T1000 (cell line): ENCODE measurements around the gene RNASEH2C.
"Not testable (repeated sequence)": the region's sequence is repeated elsewhere in the genome, so short reads cannot be mapped to it uniquely, and the experiment has no call there.

Experiments
- DNase-seq: peaks from one replicate; lab custom pipeline; 2025; ENCODE audit warnings: mixed read lengths; lab: John Stamatoyannopoulos, UW

The RNASEH2C gene

DNA sequence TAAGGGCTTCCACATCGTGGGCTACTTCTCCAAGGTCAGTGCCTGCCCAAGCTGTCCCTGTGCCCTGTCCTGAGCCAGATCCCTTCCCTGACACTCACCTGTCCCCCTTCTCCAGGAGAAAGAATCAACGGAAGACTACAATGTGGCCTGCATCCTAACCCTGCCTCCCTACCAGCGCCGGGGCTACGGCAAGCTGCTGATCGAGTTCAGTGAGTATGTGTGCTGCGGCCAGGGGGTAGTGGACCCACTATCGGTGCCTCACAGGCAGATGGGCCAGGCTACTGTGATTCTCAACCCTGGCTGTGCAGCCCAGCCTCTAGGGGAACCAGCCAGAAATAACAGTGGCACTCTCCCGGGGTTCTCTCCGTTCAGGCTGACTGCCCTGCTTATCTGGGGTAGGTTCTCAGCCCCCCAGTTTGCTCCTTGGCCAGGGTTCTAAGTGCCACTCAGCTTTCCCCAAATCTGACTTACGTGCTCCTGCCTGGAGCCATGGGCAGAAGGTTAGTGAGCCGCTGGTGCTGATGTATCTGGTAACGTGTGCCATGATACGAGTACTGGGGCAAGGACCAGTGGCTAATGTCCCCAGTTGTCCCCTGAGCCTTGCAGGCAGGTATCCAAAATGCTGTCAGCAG is 3.7 kb downstream of the RNASEH2C start:
- no peak for DNase-seq

DNA sequence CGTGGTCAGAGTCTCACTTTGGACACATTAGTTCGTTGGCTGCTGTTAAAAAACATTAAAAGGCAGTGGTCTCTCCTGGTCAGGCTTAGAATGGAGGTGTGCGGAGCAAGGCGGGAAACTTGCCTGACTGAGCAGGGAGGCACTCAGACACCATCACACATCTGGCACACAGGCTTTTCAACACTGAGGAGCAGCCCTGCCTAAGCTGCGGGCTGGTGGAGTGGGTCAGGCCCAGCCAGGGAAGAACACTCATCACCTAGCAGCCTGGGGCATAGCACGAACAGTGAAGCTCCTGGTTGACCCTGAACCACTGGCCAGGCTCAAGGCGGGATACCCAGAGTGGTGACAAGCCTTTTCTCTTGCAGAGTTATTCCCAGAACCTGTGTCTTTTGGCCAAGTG is 4.3 kb downstream of the RNASEH2C start:
- no peak for DNase-seq

DNA sequence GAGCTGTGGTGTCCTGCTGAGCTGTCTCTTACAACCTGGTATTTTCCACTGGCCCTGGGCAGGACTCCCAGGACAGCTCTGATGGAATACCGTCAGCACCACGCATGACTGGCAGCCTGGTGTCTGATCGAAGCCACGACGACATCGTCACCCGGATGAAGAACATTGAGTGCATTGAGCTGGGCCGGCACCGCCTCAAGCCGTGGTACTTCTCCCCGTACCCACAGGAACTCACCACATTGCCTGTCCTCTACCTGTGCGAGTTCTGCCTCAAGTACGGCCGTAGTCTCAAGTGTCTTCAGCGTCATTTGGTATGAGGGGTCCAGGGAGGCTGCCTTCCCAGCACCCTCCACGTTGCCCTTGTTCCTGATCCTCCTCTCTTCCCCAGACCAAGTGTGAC is 6.2 kb downstream of the RNASEH2C start:
- no peak for DNase-seq

DNA sequence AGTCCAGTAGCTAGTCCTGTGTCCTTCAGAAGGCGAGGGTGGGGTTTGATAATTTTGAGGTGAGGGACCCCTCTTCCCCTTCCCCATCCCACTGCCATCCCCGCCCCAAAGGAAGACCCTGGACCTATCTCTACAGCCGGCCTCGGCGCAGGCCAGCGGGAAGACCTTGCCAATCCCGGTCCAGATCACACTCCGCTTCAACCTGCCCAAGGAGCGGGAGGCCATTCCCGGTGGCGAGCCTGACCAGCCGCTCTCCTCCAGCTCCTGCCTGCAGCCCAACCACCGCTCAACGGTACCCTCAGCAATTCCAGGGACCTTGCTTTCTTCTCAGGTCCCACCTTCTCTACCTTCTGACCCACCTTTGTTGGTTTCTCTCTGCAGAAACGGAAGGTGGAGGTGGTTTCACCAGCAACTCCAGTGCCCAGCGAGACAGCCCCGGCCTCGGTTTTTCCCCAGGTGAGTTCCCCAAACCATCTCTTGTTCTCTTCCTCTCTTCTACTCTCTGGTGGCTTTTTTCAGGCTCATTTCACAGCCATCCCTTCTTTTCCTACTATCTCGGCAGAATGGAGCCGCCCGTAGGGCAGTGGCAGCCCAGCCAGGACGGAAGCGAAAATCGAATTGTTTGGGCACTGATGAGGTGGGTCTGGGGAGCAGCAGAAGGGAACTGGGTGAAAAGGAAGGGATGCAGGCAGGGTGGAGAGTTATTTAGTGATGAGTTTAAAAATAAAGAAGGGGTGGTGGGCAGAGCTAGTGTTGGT is 7.2 kb downstream of the RNASEH2C start:
- no peak for DNase-seq

DNA sequence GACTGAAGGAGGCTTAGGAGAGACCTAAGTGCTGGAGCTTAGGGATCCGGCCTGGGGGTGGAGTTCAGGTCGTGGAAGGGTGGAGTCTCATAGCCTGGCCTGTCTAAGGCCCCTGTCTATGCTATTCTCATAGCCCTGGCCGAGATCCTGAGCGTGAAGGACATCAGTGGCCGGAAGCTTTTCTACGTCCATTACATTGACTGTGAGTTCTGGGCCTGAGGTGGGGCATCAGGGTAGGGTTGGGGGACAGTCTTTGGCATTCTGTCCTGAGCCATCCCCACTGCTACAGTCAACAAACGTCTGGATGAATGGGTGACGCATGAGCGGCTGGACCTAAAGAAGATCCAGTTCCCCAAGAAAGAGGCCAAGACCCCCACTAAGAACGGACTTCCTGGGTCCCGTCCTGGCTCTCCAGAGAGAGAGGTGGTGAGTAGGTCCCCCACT is 7.9 kb downstream of the RNASEH2C start:
- DNase-seq: no peak

DNA sequence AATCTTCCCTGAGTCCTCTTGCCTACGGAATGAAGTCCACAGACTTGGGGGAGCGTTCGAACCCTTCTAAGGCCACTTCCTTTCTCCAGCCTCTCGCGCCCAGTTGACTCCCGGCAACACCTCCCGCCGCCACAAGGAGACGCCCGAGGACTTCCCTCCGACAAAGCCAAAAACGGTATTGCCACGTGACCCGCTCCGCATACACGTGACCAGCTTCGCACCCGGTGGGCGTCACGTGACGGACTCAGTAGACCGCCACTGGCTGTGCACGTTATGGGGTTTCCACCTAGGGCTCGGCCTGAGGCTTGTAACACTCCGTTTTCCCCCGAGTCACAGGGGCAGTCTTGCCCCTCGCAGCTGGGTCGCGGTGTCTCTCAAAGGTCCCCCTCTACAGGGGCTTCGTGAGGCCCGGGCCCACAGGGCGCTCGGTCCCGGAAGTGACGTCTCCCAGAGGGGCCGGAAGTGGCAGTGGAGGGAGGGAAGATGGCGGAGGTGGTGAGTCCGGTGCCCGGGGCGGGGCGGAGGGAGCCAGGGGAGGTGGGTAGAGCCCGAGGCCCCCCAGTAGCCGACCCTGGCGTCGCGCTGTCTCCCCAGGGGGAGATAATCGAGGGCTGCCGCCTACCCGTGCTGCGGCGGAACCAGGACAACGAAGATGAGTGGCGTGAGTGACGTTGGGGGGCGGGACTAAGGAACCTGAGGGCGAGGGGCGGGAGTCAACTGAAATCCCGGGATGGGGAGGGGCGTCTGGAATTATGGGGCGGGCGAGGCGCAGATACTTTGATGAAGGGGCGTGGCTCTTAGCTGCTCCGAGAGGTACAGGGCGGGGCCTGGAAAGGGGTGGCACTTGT is 8.6 kb downstream of the RNASEH2C start, which contains the start of gene KAT5:
Gene KAT5, plus strand, starts transcription at position 468 of the 848 bp plus-strand sequence. Its CDS starts 16 bp downstream, at position 484.
- peak; percentile 99 for DNase-seq

DNA sequence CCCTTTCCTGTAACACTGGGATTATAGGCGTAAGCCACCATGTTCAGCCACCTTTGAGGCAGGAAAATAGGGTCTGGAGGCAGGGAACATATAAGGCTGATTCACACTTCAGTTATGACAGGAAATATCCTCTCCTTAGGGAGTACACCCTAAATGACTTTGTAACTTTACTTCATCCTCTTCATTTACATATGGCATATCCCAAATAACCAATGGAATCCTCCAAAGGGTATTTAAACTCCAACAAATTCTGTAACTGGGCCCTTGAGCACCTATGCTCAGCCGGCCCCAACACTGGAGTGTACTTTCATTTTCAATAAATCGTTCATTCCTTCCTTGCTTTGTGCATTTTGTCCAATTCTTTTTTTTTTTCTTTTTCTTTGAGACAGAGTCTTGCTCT is 10.2 kb downstream of the RNASEH2C start:
- DNase-seq: no peak

DNA sequence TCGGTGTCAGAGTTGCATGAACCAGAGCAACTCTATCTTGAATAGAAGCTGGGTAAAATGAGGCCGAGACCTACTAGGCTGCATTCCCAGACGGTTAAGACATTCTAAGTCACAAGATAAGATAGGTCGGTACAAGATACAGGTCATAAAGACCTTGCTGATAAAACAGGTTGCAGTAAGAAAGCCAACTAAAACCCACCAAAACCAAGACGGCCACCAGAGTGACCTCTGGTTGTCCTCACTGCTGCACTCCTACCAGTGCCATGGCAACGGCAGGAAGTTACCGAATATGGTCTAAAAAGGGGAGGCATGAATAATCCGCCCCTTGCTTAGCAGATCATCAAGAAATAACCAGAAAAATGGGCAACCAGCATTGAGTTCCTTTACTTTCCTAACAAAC is 10.9 kb downstream of the RNASEH2C start:
- no peak for DNase-seq

DNA sequence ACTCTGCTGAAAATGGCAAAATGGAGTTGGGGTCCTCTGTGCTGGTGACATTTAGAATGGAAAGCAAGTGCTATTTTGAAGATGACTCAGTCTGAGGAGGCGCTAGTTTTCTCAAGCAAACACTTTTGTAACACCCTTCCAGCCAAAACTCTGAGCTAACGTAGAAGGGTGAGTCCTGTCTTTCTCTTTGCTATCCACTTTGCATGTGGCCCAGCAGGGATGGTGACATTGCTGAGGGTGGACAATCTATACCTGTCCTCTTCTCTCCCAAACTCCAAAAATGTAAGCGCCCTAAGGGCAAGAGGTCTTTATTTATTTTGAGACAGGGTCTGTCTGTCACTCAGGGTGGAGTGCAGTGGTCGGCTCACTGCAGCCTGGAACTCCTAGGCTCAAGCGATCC is 12.1 kb downstream of the RNASEH2C start:
- DNase-seq: no peak

DNA sequence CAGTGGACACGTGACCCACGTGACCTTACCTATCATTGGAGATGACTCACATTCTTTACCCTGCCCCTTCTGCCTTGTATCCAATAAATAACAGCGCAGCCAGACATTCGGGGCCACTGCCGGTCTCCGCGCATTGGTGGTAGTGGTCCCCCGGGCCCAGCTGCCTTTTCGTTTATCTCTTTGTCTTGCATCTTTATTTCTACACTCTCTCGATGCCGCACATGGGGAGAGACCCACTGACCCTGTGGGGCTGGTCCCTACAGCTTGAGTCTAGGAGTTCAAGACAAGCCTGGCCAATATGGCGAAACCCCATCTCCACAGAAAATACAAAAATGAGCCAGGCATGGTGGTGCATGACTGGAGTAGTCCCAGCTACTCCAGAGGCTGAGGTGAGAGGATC is 13.6 kb downstream of the RNASEH2C start:
- DNase-seq: not testable (repeated sequence)

DNA sequence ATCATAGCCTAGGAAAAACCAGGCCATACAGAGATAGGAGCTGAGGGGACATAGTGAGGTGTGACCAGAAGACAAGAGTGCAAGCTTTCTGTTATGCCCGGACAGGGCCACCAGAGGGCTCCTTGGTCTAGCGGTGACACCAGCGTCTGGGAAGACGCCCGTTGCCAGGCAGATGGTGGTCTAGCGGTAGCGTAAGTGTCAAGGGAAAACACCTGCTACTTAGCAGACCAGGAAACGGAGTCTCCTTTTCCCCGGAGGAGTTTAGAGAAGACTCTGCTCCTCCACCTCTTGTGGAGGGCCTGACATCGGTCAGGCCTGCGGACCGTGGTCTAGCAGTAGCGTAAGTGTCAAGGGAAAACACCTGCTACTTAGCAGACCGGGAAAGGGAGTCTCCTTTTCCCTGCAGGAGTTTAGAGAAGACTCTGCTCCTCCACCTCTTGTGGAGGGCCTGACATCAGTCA is 14.3 kb downstream of the RNASEH2C start:
- DNase-seq: peak; percentile 58

DNA sequence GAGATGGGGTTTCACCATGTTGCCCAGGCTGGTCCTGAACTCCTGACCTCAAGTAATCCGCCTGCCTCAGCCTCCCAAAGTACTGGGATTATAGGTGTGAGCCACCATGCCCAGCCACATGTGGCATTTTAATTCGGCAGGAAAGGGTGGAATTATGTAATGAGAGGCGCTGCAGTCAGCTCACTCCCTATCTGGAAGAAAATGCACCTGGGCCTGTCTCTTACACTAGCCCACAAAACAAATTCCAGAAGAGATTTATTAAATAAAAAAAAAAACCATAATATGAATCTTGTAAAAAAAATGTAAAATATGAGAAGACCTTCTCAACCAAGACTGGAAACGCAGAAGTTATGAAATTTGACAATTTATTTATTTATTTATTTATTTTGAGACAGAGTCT is 16.8 kb downstream of the RNASEH2C start:
- DNase-seq: no peak

DNA sequence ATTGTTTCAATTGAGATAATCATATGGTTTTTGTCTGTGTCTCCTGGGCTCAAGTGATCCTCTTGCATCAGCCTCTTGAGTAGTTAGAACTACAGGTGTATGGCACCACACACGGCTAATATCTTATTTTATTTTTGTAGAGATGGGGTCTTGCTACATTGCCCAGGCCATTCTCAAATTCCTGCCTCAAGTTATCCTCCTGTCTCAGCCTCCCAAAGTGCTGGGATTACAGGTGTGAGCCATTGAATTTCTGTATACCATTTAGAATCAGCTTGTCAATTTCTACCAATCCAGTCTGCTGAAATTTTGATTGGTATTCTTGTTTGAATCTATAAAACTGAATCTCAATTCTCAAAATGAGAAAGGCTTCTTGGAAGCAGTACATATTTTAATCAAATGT is 18.9 kb downstream of the RNASEH2C start:
- DNase-seq: no peak

DNA sequence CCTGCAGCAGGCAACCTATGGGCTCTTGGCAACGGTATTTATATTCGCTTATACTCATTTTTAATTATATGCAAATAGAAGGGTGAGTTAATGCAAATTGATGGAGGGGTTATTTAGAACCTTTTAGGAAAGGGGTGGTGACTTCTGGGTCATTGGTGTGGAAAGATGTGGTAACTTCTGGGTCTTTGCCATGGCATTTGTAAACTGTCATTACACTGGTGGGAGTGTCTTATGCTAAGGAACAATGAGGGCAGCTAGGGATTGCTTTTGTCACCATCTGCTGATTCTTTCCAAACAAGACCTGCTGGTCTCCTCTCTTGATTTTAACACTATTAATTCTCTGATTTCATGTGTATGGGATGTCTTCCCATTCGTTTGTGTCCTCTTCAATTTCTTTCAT is 20.2 kb downstream of the RNASEH2C start:
- DNase-seq: no peak

DNA sequence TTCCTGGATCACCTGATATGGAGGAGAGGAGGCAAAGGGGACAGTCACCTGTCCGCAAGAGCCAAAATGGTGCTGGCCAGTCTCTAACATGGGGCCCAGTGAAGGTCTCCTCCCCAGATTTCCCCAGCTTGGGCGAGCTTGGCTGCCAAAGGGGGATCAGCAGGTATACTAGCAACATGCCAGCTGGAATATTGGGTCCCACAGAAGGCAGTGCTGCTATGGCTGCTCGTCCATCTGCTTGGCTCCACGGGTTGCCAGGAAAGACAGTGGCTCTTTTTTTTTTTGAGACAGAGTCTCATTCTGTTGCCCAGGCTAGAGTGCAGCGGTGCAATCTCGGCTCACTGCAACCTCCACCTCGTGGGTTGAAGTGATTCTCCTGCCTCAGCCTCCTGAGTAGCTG is 21.3 kb downstream of the RNASEH2C start:
- DNase-seq: no peak

DNA sequence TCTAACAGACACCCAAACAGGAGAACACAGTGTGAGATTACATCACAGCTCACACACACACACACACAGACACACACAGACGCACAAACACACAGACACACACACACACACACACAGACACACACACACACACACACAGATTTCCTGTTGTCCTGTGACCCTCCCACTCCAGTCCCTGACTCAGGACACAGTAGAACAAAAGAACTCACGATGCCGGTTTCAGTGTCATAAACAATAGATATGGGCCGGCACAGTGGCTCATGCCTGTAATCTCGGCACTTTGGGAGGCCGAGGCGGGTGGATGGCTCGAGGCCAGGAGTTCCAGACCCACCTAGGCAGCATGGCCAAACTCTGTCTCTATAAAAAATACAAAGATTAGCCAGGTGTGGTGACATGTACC is 22.4 kb downstream of the RNASEH2C start:
- no peak for DNase-seq

DNA sequence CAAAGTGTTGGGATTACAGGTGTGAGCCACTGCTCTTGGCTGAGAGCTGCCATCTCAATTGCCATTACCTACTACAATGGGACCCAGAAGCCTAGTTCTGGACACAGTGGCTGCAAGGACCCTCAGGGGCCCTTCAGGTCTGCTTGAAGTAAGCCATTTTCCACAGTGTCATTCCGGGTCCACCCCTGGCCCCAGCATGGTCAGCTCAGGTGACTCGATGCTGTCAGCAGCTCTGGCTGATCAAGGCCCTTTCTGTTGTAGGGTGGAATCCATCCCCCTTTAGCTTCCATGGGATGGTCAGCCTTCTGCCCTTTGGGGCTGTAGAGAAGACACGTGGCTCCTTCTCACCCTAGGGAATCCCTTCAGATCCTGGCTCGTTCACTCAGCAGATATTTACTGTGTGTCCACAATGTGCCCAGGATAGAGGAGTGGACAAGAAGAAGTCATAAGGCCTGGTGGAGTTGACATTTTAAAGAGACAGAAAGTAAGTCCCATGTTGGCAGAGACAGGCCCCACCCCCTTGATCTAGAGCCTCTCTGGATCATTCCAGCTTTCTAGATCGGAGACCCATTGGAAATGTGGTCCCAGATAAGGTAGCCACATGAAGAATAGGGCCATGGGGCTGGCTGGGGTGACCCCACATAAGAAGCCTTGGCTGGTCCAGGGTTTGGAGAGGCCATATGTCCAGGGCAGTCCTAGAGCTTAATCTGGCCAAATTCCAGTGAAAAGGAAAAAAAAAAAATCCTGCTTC is 23.6 kb downstream of the RNASEH2C start:
- DNase-seq: no peak

DNA sequence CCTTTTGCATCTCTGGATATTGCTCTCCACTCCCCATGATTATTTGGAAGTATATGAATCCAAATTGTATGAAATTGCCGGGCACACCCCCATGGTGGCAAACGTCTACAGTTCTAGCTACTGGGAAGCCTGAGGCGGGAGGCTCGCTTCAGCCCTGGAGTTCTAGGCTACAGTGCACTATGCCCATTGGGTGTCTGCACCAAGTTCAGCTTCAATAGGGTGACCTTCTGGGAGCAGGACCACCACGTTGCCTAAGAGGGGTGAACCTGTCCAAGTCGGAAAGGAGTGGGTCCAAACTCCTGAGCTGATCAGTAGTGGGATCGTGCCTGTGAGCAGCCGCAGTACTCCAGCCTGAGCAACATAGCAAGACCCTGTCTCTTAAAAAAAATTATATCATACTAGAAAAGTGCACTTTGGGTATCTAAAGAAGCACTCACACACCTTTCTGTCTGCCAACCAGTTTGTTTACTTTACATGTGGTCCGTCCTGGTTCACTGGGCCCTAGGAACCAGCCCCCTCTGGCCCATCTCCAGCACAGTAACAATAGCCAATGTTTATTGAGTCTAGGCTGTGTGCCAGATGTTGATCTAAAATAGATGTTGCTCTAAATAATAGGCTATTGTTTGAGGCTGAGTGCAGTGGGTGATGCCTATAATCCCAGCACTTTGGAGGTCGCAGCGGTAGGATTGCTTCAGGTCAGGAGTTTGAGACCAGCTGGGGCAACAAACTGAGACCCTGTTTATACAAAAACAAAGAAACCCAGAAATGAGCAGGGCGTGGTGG is 24.9 kb downstream of the RNASEH2C start:
- DNase-seq: no peak

DNA sequence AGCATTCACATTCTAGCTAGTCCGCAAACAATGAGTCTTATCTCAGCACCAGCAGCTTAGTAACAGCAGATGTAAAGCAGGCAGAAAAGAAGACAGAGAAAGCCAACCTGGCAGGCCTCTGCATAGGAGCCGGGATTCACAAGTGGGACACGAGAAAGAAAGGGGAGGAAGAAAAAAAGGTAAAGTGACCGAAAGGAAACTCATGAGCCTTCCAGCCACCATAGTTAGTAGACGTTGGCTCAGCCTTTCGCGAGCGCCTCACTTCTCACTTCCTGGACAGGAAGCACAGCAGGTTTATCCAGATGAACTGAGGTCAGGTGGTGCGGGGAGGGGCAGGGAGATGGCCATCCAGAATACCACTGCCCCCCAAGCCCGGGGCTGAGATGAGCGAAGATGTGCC is 28.2 kb downstream of the RNASEH2C start:
- DNase-seq: no peak

DNA sequence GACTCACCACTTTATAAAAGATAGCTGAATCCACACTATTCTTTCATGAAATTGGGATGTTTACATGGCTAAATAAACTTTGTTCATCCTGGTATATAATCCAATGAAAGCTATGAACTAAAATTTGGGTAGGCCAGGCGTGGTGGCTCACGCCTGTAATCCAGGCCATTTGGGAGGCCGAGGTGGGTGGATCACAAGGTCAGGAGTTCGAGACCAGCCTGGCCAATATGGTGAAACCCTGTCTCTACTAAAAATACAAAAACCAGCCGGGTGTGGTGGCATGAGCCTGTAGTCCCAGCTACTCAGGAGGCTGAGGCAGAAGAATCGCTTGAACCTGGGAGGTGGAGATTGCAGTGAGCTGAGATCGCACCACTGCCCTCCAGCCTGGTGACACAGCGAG is 28.8 kb downstream of the RNASEH2C start:
- DNase-seq: not testable (repeated sequence)

DNA sequence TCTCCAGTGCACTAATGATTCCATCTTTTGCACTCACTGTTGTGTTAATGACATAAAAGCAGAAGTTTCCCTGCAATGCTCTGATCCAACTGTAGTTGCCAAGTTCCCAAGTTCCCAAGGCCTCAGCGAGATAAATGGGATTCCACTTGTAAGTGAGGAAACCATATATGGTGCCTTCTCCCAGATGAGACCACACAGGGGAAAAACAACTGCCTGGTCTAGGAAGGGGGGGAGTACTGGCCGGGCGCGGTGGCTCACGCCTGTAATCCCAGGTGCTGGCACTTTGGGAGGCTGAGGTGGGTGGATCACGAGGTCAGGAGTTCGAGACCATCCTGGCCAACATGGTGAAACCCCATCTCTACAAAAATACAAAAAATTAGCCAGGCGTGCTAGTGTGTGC is 34.6 kb downstream of the RNASEH2C start:
- DNase-seq: no peak
